IMR-90 (cell line): ENCODE data around the gene DIP2C. TPM values are rescaled to one million over a fixed set of nuclear protein-coding genes. Genes with fewer than 3 reads are reported as not detected.

Experiments
- BHLHE40 ChIP-seq: fragments of 150-350 bp; IDR thresholded peaks from 2 replicates; pipeline ENCODE4 v1.6.1; 2016; ENCODE audit warnings: mild to moderate bottlenecking, low read depth, low read length
- CEBPB ChIP-seq: IDR thresholded peaks from 2 replicates; pipeline ENCODE4 v1.6.1; 2012; ENCODE audit warnings: low read depth, low read length, improper control_type of control experiment
- CHD1 ChIP-seq: IDR thresholded peaks from 2 replicates; pipeline ENCODE4 v1.6.1; 2012; ENCODE audit warnings: low read depth, low read length, improper control_type of control experiment
- MXI1 ChIP-seq: IDR thresholded peaks from 2 replicates; pipeline ENCODE4 v1.6.1; 2012; ENCODE audit warnings: low read depth, mild to moderate bottlenecking, low read length, moderate library complexity, borderline replicate concordance
- RAD21 ChIP-seq: IDR thresholded peaks from 2 replicates; pipeline ENCODE4 v1.6.1; 2012; ENCODE audit warnings: low read length, improper control_type of control experiment
- RFX5 ChIP-seq: IDR thresholded peaks from 2 replicates; pipeline ENCODE4 v1.8.0; 2012; ENCODE audit warnings: low read depth, mild to moderate bottlenecking, low read length, moderate library complexity
- USF2 ChIP-seq: fragments of 150-350 bp; IDR thresholded peaks from 2 replicates; pipeline ENCODE4 v1.6.1; 2017; ENCODE audit warnings: mild to moderate bottlenecking, antibody characterized with exemption, low read length, low read depth
- polyA plus RNA-seq, 3 experiments: library from polyadenylated mRNA; depleted of rRNA; stranded (reverse); fragments of >200 nt; gene quantifications; 2 replicates each; pipeline ENCODE4 v1.2.3, GENCODE V29; 2012; ENCODE audit warnings: low replicate concordance in 1 of 3
- total RNA-seq: library from RNA; depleted of rRNA; stranded (reverse); fragments of >200 nt; gene quantifications from 2 replicates; pipeline ENCODE4 v1.2.3, GENCODE V29; 2012

The DIP2C gene
- total and polyA plus RNA-seq, 2 of the 4 experiments (the other 2 are of a cell fraction) = 8.6 to 17.3 TPM

DNA sequence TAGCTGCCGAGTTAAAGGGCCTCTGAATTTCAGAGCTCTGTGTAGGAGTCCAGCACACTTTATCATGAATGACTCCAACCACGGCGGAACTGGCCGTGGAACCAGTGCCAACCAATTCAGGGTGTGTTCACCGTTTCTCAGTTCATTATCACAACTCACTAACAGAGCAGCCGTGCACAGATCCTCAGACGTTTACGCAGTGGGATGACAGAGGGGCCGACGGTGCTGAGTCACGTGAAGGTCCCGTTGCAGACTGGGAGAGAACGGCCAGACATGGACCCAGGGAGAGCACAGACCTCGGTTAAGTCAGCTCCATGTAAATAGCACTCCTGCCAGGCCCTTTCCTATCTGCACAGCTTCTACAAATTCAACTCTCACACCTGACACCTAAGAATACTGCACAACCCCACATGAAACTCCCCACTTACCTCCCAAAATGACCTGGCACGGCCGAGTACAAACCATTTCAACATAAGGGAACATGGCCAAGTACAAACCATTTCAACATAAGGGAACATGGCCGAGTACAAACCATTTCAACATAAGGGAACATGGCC, 95.5 kb downstream of the DIP2C start (continued):
- TF ChIP-seq BHLHE40 (peak; percentile 95), CHD1 (no peak), CEBPB (no peak), RAD21 (no peak), MXI1 (no peak), RFX5 (no peak), USF2 (peak; percentile 94)
